DMS79 (cell line): ENCODE measurements around the gene WDR18.

Source experiments
- DNase-seq: peaks from one replicate; lab custom pipeline; 2025; lab: John Stamatoyannopoulos, UW

The WDR18 gene

DNA sequence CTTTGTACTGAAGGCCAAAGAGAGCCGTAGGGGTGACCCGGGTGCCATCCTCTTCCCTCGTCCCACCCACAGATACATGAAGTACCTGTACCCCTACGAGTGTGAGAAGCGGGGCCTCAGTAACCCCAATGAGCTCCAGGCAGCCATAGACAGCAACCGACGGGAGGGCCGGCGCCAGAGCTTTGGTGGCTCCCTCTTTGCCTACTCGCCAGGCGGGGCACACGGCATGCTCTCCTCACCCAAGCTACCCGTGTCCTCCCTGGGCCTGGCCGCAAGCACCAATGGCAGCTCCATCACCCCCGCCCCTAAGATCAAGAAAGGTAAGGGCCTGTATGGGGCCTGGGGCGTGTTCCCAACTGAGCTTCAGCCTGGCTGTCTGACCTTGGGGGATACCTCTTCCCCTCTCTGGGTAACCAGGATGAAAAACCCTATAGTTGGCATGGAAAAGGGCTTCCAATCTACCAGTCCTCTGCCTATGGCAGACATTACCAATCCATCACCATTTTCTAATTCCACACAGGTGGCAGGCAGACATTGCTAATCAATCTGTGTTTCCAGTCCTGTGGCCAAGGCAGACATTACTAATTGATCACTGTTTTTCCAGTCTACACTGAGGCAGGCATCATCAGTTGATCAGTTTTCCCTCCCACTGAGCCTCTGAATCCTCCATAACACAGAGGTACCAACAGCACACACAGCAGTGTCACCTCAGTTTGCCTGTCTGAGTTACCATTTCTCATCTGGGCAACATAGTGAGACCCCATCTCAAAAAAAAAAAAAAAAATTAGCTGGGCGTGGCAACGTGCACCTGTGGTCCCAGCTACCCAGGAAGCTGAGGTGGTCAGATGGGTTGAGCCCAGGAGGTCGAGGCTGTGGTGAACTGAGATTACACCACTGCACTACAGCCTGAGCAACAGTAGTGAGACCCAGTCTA lies 19.1 kb upstream of the WDR18 start:
- DNase-seq = no peak

- no peak for DNase-seq
Observed at GRCh38 chr19:966485-967088, 17.6 kb upstream of the WDR18 start.

DNA sequence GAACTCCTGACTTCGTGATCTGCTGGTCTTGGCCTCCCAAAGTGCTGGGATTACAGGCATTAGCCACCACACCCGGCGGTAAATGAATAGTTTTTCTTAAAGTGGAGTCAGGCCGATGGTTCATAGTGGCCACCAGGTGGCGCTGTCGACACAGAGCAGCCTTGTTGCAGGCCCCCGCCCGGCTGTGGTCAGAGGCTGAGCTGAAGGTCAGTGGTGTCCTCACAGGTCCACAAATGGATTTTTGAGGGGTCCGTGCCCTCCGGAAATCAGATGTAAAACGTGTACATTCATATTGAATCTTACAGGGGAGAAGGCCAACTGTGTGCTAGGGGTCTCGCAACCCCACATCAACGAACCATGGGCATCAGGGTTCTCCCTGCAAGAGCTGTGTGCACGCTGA lies 13.4 kb upstream of the WDR18 start:
- no peak for DNase-seq

DNA sequence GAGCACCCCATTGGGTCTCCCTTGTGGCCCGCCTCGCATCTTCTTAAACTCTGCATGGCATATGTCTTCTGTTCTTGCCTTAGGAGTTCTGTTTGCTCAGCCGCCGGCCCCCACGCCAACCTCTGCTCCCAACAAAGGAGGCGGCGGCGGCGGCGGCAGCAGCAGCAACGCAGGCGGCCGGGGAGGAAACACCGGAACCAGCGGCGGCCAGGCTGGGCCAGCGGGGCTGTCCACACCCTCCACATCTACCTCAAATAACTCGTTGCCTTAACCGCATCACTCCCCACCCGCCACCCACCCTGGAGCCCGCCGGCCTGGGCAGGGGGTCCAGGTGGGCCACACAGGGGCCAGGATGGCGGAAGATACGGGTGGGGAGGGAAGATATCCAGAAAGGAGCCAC lies 12.3 kb upstream of the WDR18 start:
- no peak for DNase-seq

GRCh38 chr19:972281-972680 lies 11.9 kb upstream of the WDR18 start:
- no peak for DNase-seq

GRCh38 chr19:973726-974563 lies 10.2 kb upstream of the WDR18 start:
- no peak for DNase-seq

GRCh38 chr19:974564-975257 lies 9.4 kb upstream of the WDR18 start:
- no peak for DNase-seq

DNA sequence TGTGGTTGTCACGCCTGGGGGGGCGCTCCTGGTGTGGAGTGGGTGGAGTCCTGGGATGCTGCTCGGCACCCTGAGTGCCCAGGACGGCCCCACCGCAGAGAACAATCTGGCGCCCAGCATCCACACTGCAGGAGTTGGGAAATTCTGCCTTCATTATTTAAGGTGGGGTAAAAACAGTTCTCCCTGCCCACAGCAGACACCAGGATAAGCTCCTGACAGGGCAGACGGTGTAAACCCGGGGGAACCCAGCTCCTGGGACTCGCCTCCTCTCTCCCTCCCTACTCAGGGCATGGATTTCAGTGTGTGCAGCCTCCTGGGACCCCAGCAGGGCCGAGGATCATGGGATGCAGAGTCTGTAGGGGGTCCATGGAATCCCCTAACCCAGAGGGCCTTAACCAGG lies 7.7 kb upstream of the WDR18 start:
- DNase-seq = no peak

GRCh38 chr19:977058-977464 lies 7.1 kb upstream of the WDR18 start:
- no peak for DNase-seq

DNA sequence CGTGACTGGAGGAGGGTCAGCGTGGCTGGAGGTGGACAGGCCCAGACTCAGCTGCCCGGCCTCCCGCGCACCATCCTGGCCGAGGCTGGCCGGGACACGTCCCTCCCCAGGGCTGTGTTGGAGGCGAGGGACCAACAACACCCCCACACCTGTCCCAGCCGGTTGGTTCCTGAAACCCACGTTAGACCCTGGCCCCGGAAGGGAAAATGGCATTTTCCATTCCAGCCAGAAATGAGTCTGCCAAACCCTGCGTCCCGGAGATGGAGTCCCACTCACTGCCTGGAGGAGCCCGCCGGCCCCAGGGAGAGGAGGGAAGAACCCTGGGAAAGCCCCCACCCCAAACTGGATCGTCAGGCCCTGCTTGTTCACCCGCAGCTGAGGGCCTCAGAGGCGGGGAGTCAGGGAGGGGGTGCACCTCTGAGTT lies 4.8 kb upstream of the WDR18 start:
- no peak for DNase-seq

DNA sequence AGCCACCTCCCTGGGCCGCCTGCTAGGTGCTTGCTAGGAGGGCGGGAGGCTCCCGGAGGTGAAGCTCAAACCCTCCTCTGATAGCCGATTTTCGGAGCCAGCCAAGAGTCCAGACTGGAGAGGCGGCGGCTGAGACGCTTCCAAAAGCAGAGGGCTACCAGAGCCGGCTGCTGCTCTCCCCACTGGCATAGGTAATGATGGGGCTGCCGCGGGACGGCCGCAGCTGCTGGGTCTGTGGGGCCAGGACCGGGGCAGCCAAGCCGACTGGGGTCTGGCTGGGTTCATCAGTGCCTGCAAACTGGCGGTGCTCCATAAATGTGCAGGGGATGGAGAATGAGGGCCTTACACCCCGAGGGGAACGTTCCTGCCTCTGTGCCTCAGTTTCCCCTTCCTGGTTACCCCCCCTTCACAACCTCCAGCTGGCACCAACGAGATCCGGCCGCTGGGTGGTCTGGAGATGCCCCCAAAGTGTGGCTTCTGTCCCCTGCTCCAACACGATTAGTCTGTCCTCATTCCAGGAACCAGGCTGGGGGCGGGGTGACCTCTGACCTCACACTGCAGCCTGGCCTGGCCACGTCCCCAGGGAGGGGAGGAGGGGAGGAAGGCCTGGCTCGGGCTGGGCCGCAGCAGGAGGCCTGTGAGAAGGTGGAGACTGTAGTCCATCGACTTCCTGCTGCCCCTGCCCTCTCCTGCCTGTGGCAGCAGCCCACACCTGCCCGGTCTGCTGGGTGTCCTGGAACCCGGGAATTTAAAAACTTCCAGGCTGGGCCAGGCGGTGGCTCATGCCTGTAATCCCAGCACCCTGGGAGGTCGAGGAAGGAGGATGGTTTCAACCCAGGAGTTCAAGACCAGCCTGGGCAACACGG lies 3.8 kb upstream of the WDR18 start:
- DNase-seq = no peak

DNA sequence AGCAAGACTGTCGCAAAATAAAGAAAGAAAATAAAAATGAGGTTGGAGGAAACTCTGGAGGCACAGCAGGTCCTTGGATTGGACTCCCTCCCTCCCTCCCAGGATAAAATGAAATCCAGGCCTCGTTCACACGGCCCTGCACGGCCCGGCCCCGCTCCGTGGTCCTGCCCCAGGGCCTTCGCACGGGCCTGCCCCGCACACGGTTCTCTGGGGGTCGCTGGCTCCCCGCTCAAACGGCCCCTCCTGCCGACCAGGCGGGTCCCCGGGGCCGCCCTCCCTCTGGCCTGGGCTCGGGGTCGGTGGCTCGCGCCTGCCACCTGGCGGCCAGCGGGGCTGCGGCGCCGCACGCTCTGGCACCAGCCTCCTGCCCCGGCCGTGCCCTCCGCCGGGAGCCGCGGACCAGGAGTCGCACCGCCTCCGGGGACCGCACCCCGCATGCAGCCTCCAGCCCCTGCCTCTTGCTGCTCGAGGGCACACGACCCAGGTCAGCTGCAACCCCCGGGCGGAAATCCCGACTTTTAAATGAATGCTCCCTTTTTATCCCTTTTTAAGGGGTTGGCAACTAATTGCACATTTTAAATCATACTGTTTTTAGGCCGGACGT lies 1.5 kb upstream of the WDR18 start:
- no peak for DNase-seq

GRCh38 chr19:986083-986482 lies 1.9 kb downstream of the WDR18 start:
- DNase-seq = no peak

GRCh38 chr19:988081-988480 lies 3.9 kb downstream of the WDR18 start:
- no peak for DNase-seq

- DNase-seq = no peak
Observed at GRCh38 chr19:988510-988909, 4.4 kb downstream of the WDR18 start.

DNA sequence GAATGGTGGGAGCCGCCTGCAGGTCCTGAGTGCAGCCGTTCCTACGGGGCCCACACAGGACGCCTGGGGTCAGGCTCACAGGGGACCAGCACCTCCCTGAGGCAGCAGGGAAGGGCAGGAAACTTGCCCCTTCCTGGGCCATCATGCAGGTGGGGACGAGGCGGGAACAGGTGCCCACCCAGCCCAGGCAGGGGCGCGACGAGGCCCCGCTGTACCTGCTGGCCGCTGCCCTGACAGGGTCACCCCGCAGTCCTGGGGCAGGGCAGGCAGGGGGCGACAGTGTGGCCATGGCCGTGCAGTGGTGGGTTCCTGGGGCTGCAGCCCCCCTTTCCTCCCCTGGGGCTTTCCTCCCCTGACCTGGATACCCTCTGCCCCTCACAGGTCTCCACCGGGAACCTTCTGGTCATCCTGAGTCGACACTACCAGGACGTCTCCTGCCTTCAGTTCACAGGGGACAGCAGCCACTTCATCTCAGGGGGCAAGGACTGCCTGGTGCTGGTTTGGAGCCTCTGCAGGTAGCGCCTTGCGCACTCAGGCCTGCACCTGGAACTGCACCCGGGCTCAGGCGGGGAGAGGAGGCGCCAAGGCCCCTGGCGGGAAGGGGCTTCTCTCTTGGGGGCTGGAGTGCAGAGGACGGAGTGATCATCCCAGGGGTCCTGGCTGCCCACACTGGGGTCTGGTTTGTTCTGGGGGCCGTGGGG lies 5.4 kb downstream of the WDR18 start:
- DNase-seq = no peak

DNA sequence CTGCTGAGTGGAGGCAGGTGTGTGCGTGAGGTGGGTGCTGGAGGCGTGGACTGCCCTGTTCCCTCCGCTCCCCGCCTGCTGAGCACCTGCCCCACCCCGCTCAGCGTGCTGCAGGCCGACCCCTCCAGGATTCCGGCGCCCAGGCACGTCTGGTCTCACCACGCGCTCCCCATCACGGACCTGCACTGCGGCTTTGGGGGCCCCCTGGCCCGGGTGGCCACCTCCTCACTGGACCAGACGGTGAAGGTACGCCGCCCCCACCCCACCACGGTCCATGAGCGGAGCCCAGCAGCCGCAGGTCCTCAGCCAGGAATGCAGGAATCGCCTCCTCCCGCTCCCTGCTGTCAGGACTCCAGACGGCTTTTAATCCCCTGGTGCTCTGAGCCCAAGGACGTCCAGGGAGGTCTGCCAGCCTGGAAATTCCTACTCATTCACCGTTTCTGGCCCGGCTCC lies 6.0 kb downstream of the WDR18 start:
- DNase-seq = no peak

GRCh38 chr19:990746-991145 lies 6.6 kb downstream of the WDR18 start:
- no peak for DNase-seq

GRCh38 chr19:991174-991931 lies 7.2 kb downstream of the WDR18 start:
- DNase-seq = no peak
